GM19467 (cell line): ENCODE data around the gene KIF3B.
A peak's percentile ranks its signal among the peaks of the same experiment; 100 is the strongest.

Source experiments
- ATAC-seq: cut with Tn5 transposase; IDR thresholded peaks from one replicate; pipeline ENCODE4 v1.9.1; 2021; ENCODE audit warnings: mild to moderate bottlenecking, moderate library complexity; ENCODE audit not compliant: unreplicated experiment

KIF3B gene

DNA sequence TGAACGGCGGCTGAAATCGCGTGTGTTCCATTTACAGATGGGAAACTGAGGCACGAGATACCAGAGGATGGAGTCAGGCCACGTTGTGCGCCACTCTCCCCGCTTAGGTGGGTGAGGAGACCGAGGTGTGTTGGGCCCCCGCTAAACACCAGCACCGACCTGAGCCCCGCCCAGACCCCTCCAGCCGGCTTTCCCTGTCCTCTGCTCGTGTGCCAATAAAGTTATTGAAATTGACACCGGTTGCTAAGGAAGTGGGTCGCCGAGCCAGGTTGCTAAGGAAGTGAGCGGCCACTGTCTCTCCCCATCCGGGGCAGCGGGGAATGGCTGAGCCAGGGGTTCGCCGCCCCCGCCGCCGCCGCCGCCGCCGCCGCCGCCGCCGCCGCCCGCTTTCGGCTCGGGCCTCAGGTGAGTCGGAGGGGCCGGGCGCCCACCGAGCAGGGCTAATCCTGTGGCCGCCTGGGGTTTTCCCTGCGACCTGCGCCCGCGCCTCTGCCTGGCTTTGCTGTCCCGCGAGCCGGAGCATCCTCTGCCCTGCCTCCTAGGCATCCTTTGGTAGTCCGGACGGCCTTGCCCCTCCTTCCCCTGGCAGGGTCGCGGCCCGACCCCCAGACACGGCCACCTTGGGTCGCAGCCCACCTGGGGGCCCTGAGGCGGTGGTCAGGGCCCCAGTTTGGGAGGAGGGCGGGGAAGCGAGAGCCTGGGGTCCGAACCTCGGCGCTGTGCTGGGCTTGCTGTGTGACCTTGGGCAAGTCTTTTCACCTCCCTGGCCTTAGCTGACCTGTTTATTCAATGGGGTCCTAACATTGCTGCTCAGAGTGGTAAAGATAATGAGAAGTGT lies at the start of gene KIF3B:
Gene KIF3B (plus strand): TSS at position 291 of the 838 bp plus-strand sequence. CDS start 32,127 bp downstream, outside the sequence.
- ATAC-seq, result peak; percentile 63

DNA sequence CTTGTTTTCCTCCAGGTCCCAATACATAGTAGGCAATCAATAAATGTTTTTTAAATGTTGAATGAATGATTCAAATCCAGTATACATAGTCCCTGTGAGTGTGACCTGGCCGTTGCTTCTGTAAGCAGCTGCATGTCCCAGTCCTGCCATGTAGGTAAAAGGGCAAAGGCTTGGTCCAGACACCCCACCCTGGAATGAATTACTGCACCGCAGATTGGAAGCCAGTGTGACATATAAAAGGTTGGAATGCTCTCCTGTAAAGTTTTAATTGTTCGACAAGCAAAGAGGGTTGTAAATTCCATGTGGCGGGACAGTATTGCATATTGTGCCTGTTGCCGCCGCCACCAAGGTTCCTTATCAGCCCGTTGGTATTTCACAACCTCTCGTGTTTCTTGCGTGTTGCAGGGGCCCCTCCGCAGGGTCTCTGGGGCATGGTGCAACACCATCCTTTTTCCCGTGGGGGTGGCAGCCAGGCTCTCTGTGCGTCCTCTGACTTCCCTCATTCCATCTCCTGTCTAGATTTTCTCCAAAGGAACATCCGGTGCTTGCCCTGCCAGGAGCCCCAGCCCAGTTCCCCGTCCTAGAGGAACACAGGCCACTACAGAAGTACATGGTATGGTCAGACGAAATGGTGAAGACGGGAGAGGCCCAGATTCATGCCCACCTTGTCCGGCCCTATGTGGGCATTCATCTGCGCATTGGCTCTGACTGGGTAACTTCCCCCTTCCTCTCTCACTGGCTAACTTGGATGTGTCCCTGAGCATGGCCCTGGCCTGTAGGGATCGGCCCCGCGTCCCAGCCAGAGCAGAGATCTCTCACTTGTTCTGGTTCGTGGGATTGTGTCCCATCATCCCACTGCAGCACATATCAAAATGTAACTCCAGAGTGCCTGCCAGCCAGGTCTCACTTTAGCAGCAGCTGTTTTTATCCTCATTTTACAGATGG lies 49.4 kb upstream of the KIF3B start:
- ATAC-seq, result no peak

DNA sequence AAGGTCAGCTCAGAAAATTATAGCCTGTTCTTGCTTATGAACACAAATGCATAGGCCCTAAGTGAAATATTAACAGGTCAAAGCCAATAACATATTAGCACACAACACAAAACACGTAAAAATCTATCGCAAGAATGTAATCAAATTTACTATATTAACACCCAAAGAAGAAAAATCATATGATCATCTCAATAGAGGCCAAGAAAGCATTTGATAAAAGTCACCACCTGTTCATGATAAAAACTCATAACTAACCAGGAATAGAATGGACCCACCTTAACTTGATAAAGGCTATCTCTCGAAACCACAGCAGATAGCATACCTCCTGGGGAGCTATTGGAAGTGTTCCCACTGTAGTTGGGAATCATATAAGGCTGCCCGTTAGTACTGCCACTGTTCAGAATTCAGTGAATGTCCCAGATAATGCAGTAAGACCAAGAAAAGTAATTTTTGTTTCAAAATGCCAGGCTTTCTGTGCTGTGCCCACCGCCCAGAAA lies 48.2 kb upstream of the KIF3B start:
- no peak for ATAC-seq

DNA sequence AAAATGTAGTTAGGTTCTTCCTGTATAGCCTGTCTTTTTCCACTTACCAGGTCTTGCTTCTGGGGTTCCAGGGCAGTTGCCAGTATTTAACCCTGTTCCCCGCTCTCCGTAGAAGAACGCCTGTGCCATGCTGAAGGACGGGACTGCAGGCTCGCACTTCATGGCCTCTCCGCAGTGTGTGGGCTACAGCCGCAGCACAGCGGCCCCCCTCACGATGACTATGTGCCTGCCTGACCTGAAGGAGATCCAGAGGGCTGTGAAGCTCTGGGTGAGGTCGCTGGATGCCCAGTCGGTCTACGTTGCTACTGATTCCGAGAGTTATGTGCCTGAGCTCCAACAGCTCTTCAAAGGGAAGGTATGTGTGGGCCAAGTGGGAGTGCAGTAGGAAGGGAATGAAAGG lies 46.7 kb upstream of the KIF3B start:
- no peak for ATAC-seq

DNA sequence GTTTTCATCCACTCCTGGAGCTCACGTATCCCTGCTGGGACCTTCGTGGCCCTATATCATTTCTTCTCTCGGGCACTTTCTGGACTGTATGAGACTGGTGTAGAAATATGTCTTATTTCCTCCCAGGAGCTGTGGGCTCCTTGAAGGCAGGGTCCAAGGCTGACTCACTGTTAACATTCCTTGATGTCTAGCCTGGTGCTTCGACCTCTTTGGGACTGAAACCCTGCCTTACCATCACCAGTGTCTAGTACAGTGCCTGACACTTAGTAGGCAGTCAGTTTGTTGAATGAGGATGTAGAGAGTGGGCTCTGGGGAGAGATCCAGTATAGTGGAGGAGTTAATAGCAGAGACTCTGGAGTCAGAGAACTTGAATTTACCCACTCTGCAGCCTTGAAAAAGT lies 46.2 kb upstream of the KIF3B start:
- ATAC-seq, result no peak

DNA sequence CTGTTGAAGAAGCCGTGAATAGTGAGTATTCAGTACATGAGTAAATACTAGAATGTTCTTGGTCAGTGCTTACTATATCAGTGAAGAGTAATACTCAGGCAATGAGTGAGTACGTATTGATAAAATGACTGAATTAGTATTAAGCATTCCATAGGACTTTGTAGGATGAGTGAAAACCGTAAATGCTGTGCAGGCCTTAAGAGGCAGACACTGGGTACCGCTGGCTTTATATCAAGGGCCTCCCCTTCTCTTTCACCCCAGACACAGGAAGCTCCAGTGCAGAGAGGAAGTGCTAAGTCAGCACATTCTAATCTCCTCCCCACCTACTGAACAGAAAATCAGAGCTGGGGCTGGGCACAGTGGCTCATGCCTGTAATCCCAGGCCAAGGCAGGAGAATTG lies 45.6 kb upstream of the KIF3B start:
- no peak for ATAC-seq

DNA sequence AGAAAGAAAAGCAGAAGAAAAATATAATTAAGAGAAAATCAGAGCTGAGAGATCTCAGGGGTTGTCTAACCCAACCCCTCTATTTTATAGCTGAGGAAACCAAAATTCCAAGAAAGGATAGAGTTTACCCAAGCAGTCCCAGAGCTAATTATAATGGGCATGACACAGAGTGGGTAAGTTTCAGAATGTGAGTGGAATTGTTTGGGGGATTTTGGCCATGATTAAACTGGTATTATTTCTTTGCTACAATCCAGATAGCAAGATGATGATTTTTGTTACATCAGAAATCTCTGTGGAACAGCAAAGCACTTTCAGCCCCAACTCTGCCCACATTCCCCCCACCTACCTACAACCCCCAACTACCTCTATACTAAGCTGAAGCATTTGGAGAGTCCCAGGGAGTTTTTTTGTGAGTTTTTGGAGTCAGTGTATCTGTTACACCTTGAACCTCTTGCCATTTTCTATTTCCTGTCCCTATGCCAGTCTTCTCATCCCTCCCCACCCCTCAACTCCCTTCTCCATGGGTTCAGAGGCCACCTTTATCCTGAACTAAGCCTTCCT lies 45.0 kb upstream of the KIF3B start:
- ATAC-seq, result no peak

DNA sequence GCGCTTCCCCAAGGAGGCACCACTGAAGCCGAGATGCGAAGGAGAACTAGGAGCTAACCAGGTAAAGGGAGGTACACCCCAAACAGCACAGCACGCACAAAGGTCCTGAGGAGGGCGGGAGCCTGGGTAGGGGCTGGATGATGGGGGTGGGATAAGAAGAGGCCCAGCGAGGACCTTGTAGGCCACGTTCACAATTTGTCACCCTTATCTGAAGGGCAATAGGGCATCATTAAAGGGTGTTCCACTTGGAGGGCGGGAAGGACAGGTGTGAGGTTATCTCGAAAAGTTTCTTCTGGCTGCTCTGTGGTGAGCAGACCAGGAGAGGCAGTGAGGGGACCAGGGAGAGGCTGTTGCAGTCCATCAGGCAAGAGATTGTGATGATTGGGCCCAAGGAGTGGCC lies 44.2 kb upstream of the KIF3B start:
- ATAC-seq, result no peak

DNA sequence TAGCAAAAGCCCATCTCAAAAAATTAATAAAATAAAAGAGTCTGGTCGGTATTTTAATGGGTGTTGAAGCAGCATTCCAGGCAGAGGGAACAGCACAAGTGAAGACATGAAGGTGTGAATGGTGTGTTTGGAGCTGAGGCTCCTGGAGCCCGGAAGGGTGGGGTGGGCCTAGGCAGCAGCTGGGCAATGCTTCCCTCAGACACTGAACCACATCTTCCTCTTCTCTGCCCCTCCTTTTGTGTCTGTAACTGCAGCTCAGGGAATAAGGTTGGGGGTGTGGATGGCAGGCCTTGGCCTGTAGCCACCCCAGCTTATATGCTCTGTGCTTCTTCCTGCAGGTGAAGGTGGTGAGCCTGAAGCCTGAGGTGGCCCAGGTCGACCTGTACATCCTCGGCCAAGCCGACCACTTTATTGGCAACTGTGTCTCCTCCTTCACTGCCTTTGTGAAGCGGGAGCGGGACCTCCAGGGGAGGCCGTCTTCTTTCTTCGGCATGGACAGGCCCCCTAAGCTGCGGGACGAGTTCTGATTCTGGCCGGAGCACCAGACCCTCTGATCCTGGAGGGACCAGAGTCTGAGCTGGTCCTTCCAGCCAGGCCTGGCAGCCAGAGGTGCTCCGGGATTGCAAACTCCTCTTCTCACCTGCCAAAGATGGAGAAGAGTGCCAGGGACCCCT lies 43.2 kb upstream of the KIF3B start:
- ATAC-seq, result no peak

DNA sequence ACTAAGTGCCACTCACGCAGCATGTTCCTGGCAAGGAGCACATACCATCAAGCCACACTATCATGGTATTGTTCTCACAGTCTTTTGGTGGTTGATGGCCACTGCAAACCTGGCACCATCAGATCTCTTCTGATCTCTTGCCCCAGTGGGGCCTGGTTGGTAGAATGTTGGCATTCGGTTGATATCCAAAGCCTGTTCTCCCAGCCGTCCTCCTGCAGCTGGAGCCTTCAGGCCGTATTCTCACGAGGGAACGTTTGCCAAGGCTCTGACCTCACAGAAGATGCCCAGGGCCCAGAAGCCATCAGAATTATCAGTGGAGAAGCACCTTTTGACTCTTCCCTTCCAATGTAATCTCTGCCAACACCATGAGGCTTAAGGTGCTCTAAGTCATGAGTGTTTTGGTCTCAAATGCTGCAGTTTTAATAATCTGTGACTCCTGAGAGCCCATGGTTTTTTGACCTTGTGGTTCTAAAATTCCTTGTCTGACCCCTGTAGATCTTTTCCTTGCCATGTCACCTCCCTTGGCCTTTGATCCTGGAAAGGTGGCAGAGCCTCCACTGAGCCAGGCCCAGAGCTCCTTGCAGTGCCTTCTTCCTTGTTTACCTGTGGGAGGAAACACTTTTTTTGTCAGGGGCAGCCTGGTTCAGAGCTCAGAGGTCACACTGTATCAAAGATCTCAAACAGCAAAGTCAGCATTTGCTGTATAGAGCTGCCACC lies 42.0 kb upstream of the KIF3B start:
- no peak for ATAC-seq

DNA sequence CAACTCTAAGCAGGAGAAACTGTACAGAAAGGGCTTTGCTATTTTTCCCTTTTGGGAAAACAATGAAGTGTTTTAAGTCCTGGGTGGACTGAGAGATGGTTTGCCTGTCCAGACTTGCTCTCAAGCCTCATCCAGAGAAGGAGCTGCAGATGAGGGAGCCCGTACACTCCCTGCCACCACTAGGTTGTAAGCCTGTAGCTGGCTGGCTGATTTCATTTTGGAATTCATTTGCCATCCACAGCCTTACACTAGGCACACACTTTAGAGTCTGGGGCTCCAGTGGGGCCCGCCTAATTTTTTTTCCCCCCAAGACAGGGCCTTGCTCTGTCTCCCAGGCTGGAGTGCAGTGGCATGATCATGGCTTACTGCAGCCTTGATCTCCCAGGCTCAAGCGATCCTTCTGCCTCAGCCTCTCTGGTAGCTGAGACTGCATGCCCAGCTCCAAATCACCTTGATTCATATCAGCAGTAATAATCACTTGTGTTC lies 41.4 kb upstream of the KIF3B start:
- ATAC-seq, result no peak

DNA sequence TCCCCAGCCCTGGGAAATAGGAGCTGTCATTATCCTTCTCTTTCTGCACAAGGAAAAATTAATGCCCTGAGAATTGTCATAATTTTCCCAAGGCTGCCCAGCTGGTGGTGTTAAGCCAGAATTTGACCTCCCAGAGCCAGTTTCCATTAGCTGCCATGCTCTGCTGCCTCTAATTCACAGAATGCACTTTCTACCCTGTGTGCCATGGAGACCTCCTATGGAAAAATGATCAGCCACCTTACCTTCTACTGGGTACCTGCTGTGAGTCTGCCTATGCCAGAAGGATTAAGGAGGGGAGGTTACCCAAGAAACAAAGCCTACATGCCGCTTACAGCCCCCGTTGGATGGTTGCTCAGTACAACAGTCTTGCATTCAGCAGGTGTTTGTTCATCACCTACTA lies 40.6 kb upstream of the KIF3B start:
- no peak for ATAC-seq

DNA sequence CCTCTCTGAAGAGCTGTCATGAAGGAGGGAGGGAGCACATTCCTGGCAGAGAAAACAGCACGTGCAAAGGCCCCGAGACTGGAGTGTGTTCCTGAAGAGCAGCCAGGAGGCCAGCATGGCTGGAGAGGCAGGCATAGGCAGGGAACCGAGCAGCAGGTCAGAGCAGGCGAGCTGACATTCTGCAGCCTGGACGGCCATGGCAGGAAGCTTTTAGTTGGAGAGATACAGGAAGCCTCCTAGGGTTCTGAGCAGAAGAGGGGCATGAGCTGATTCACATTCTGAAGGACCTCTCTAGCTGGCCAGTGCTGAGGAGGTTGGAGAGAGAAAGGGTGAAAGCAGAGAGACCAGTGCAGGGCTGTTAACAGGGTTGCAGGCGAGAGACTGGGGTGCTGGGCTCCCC lies 40.0 kb upstream of the KIF3B start:
- ATAC-seq, result no peak

DNA sequence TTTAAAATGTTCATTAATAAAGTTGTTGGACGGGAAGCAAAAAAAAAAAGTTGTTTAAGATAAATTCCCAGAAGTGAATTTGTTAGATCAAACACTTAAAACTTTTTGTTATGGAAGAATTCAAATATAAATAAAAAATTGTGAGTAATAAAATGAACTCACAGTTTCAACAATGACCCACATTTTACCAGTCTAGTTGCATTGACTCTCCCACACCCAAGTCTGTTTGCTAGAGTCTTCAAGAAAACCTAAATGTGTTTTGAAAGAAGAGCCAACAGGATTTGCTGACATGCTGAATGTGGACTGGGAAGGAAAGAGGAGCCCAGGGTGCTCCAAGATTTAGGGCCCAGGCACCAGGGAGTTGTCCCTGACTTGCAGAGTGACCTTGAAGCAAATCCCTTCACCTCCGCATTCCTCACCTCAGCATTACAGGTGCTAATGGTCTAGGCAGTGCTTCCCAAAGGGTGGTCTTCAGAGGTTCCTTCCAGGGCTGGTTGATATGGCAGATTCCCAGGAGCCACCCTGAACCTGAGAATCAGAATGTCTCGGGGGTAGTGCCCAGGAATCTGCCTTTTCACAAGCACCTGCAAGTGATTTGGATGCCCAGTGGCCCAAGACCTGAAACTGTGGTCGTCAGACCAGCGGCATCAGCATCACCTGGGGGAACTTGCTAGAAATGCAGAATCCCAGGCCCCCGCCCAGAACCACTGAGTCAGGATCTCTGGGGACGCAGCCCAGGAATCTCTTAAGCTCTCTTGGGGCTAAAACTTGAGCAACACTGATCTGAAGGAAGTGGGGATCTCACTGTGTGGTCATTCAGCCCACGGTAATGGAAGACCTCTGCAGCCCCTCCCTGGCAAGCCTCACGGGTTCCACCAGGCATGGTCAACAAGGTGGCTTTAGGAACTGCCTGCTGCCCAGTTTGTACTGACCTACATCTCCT lies 38.7 kb upstream of the KIF3B start:
- no peak for ATAC-seq

DNA sequence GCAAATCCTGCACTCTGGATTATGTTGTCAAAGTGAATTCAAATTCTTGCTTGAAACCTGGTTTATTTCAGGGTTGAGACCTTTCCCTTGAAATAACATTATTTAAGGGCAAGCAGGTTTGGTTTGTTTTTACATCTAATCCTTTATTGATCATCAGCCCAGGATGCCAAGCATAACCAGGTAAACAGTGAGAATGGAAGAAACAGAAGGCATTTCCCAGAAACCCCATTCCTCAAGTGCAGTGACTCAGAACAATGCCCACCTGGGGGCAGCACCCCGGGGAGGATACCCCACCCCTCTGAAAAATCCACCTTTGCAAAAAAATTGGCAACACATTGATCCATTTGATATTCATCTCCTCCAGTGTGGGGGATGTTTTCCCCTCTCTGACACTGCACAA lies 37.2 kb upstream of the KIF3B start:
- no peak for ATAC-seq

DNA sequence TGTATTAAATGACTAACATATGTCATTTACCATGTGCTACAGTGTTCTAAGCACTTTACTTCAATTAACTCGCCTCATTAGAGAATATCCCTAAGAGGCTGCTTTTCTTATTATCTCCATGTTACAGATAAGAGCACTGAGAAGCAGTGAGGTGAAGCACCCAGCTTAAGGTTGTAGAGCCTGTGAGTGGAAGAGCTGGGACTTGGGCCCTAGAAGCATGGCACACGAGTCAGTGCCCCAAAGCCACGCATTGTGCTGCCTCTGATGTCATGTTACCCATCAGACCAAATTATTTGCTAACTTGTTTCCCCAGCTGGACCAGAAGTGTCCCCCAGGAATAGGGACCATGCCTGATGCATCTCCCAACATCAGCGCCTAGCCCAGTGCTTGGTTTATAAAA lies 35.6 kb upstream of the KIF3B start:
- ATAC-seq, result no peak

DNA sequence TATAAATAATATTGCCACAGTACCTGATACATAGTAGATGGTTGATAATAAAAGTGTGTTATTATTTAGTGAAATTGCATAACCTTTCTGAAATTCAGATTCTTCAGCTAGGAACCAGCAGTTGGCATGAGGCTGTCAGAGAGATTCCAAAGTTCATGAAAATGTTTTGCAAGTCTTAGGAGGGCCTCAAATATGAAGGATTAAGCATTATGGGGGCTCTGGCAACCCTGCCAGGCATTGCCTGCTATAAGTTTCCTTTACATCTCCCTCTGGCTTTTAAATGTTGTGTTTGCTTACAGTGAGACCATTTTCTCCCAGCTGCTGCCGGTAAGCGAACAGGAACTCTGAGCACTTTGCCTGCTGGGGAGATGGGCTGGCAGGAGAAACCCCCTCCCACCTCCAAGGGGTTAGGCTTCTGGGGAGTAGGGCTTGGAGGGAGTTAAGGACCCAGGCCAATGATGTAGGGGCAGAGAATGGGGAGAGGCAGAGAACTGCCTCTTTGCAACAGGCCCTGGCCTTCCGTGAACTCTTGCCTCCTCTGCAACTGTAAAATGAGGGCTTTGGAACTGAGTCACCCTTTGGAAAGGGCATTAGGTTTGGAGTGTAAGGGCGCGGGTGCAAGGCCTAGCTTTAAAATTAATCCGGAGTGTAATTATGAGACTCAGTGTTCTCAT lies 33.2 kb upstream of the KIF3B start:
- ATAC-seq, result no peak

DNA sequence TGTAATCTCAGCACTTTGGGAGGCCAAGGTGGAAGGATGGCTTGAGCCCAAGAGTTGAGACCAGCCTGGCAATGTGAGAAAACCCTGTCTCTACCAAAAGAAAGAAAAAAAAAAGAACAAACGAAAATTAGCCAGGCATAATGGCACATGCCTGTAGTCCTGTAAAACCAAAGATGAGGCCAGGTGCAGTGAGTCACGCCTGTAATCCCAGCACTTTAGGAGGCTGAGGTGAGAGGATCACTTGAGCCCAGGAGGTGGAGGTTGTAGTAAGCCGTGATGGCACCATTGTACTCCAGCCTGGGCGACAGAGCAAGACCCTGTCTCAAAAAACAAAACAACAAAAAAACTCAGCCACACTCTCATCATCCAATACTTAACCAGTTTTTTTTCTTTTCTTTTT lies 32.5 kb upstream of the KIF3B start:
- no peak for ATAC-seq
